ENCODE data around the gene JKAMP.

DNA sequence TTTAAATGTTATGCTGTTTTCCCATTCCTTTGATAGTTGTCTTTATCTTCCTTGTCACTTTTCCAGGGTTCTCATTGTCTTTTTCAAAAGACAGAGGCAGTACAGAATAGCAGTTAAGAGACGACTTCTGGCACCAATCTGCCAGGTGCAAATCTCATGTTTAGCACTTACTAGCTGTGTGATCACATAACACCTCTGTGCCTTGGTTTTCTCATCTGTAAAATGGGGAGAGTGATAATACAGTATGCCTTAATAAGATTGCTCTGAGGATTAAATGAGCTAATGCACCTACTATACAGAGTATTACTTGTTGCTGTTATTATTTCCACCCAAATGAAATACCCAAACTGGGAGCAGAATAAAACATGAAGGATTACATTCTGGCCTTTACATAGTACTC lies 23.9 kb upstream of the JKAMP start:
- no peak for TF ChIP-seq POLR2A (IDR thresholded peaks at IDR 0.05)
- TF ChIP-seq, protein P1, sequence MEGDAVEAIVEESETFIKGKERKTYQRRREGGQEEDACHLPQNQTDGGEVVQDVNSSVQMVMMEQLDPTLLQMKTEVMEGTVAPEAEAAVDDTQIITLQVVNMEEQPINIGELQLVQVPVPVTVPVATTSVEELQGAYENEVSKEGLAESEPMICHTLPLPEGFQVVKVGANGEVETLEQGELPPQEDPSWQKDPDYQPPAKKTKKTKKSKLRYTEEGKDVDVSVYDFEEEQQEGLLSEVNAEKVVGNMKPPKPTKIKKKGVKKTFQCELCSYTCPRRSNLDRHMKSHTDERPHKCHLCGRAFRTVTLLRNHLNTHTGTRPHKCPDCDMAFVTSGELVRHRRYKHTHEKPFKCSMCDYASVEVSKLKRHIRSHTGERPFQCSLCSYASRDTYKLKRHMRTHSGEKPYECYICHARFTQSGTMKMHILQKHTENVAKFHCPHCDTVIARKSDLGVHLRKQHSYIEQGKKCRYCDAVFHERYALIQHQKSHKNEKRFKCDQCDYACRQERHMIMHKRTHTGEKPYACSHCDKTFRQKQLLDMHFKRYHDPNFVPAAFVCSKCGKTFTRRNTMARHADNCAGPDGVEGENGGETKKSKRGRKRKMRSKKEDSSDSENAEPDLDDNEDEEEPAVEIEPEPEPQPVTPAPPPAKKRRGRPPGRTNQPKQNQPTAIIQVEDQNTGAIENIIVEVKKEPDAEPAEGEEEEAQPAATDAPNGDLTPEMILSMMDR (IDR thresholded peaks at IDR 0.05): no peak
